Glutamatergic neuron (in vitro differentiated cells): ENCODE data around the gene ZNF532. TPM values are rescaled to one million over a fixed set of nuclear protein-coding genes. Genes with fewer than 3 reads are reported as not detected.

Source experiments
- DNase-seq: peaks from one replicate; pipeline ENCODE4 v3.0.0; 2022
- H3K27ac Mint-ChIP-seq: one replicate; pipeline ENCODE4 v1.8.0; 2020; ENCODE audit warnings: mild to moderate bottlenecking, mixed read lengths, inconsistent platforms; ENCODE audit not compliant: unreplicated experiment
- H3K27me3 Mint-ChIP-seq: one replicate; pipeline ENCODE4 v1.8.0; 2020; ENCODE audit warnings: mild to moderate bottlenecking, moderate library complexity, mixed read lengths, inconsistent platforms; ENCODE audit not compliant: unreplicated experiment
- H3K36me3 Mint-ChIP-seq: one replicate; pipeline ENCODE4 v1.8.0; 2020; ENCODE audit warnings: mild to moderate bottlenecking, mixed read lengths, inconsistent platforms; ENCODE audit not compliant: unreplicated experiment
- H3K4me1 Mint-ChIP-seq: one replicate; pipeline ENCODE4 v1.8.0; 2020; ENCODE audit warnings: mild to moderate bottlenecking, low read depth, mixed read lengths, inconsistent platforms; ENCODE audit not compliant: unreplicated experiment
- H3K4me3 Mint-ChIP-seq: one replicate; pipeline ENCODE4 v1.8.0; 2020; ENCODE audit warnings: mild to moderate bottlenecking, mixed read lengths, inconsistent platforms; ENCODE audit not compliant: unreplicated experiment
- H3K9me3 Mint-ChIP-seq: one replicate; pipeline ENCODE4 v1.8.0; 2020; ENCODE audit warnings: mild to moderate bottlenecking, moderate library complexity, mixed read lengths, inconsistent platforms; ENCODE audit not compliant: unreplicated experiment
- total RNA-seq: library from RNA; stranded (reverse); fragmentation: NEBNext Ultra II Directional; extraction: Animal tissue kit (Norgen Biotek cat#: 25700); gene quantifications from one replicate; pipeline ENCODE4 v1.2.1, GENCODE V29; 2021; ENCODE audit not compliant: unreplicated experiment
- TF ChIP-seq, protein P1 (sequence below): fragments of 200-600 bp; sonication (generic); IDR thresholded peaks from one replicate; pipeline ENCODE4 v1.5.0; 2021; ENCODE audit not compliant: partially characterized antibody, unreplicated experiment

The ZNF532 gene
- total RNA-seq, 1 donor from 2014 or later = 217 TPM

DNA sequence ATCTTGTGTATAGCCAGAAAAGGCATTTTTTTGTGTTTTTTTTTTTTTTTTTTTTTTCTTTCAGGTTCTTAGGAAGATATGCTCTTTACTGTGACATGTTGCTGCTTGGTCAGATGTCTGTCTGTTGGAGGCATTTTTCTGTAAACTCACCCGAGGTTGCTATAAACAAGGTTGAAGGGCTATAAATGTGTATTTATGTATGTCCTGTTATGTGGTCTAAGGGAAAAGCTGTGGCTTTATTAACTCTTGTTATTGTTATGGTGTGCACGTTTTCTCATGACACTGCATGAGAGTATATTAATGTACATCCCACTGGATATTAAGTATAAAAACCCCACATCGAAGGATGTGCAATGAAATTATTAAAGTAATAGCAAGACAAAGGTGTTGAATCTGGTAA, 102.0 kb downstream of the ZNF532 start:
- peaks cover 7% of the 10 kb centered on the region for H3K27me3 Mint-ChIP-seq
- peak overlapping the region; percentile 83 for H3K27ac Mint-ChIP-seq
- H3K4me1 Mint-ChIP-seq = peaks cover 52% of the 10 kb centered on the region
- TF ChIP-seq, protein P1, sequence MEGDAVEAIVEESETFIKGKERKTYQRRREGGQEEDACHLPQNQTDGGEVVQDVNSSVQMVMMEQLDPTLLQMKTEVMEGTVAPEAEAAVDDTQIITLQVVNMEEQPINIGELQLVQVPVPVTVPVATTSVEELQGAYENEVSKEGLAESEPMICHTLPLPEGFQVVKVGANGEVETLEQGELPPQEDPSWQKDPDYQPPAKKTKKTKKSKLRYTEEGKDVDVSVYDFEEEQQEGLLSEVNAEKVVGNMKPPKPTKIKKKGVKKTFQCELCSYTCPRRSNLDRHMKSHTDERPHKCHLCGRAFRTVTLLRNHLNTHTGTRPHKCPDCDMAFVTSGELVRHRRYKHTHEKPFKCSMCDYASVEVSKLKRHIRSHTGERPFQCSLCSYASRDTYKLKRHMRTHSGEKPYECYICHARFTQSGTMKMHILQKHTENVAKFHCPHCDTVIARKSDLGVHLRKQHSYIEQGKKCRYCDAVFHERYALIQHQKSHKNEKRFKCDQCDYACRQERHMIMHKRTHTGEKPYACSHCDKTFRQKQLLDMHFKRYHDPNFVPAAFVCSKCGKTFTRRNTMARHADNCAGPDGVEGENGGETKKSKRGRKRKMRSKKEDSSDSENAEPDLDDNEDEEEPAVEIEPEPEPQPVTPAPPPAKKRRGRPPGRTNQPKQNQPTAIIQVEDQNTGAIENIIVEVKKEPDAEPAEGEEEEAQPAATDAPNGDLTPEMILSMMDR = no peak
- H3K4me3 Mint-ChIP-seq = no peak overlapping the region
- H3K36me3 Mint-ChIP-seq = peaks cover 10% of the 10 kb centered on the region
- DNase-seq = no peak
- peaks cover 10% of the 10 kb centered on the region for H3K9me3 Mint-ChIP-seq

- H3K4me1 Mint-ChIP-seq = peaks cover 59% of the 10 kb centered on the region
- DNase-seq = no peak
- H3K27me3 Mint-ChIP-seq = peaks cover 10% of the 10 kb centered on the region
- peak overlapping the region; percentile 50 for H3K27ac Mint-ChIP-seq
- H3K4me3 Mint-ChIP-seq = no peak overlapping the region
- TF ChIP-seq, protein P1 = no peak
- peaks cover 10% of the 10 kb centered on the region for H3K36me3 Mint-ChIP-seq
- peaks cover 8% of the 10 kb centered on the region for H3K9me3 Mint-ChIP-seq
Observed at GRCh38 chr18:58967751-58968254, 103.1 kb downstream of the ZNF532 start.

GRCh38 chr18:58970943-58971790, 106.5 kb downstream of the ZNF532 start:
- Mint-ChIP-seq H3K36me3 (peaks cover 6% of the 10 kb centered on the region), H3K4me3 (peak overlapping the region; percentile 67), H3K27me3 (peaks cover 11% of the 10 kb centered on the region), H3K4me1 (peaks cover 52% of the 10 kb centered on the region), H3K9me3 (peaks cover 15% of the 10 kb centered on the region), H3K27ac (peak overlapping the region; percentile 98)
- TF ChIP-seq, protein P1 = no peak
- DNase-seq = no peak

- H3K9me3 Mint-ChIP-seq = peaks cover 15% of the 10 kb centered on the region
- H3K4me1 Mint-ChIP-seq = peaks cover 36% of the 10 kb centered on the region
- no peak overlapping the region for H3K4me3 Mint-ChIP-seq
- no peaks in the 10 kb centered on the region for H3K36me3 Mint-ChIP-seq
- H3K27me3 Mint-ChIP-seq = peaks cover 5% of the 10 kb centered on the region
- H3K27ac Mint-ChIP-seq = no peak overlapping the region
- no peak for DNase-seq
- TF ChIP-seq, protein P1 = no peak
Observed at GRCh38 chr18:58975296-58975695, 110.6 kb downstream of the ZNF532 start.

GRCh38 chr18:58975781-58976180, 111.1 kb downstream of the ZNF532 start:
- DNase-seq = no peak
- H3K27me3 Mint-ChIP-seq = peaks cover 5% of the 10 kb centered on the region
- peaks cover 14% of the 10 kb centered on the region for H3K9me3 Mint-ChIP-seq
- peaks cover 34% of the 10 kb centered on the region for H3K4me1 Mint-ChIP-seq
- no peaks in the 10 kb centered on the region for H3K36me3 Mint-ChIP-seq
- H3K4me3 Mint-ChIP-seq = no peak overlapping the region
- no peak overlapping the region for H3K27ac Mint-ChIP-seq
- TF ChIP-seq, protein P1 = no peak
